Tongue (tissue), 2 donors: ENCODE results near the gene ATP1B3. TPM values are rescaled to one million over a fixed set of nuclear protein-coding genes. Genes with fewer than 3 reads are reported as not detected.
A peak's percentile ranks its signal among the peaks of the same experiment; 100 is the strongest.
"Not testable (repeated sequence)": the region's sequence is repeated elsewhere in the genome, so short reads cannot be mapped to it uniquely, and the experiment has no call there.

Experiments
- DNase-seq: peaks from one replicate; pipeline ENCODE4 v3.0.0-alpha.2; 2015
- total RNA-seq: library from RNA; depleted of rRNA; stranded (reverse); fragments of >200 nt; gene quantifications from one replicate; pipeline ENCODE4 v1.2.3, GENCODE V29; 2014

Gene ATP1B3
- 47.1 TPM for total RNA-seq

GRCh38 chr3:141876381-141876890, at the start of gene ATP1B3:
TSS of gene ATP1B3 (plus strand) at chr3:141876643. CDS start at chr3:141876802, 159 bp downstream.
- DNase-seq: peak; percentile 92

DNA sequence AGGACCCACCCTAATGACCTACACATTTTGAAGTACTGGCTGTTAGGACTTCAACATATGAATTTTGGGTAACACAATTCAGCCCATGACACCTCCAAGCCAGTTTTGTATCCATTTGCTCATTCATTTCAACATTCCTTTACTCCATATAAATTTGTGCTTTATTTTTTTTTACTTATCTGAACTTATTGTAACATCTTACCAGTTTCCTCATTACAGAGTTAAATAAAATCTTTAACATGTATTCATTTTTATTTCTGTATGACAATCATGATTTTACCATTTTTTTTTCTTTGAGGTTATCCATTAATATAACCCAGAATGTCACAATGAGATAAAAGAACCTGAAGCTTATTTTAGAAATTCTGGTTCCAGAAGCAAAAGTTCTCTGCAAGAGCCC, 48.0 kb upstream of the ATP1B3 start:
- DNase-seq: no peak

DNA sequence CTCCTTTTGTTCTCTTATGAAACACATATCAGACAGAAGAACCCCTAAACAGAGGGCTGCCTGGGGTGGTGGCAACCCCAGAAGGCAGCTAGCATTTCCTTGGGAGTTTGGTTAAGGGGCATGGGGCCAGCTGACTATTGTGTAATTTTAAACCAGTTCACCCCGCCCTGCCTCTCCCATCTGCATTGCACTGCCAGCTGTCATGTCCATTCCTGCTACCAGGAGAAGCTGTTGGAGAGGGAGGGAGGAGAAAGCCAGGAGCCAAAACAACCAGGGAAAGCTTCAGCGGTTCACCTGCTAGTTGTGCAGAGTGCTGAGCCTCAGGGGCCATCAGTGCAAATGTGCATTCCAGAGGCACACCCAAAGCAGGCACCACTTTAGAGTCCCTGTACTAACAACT, 47.6 kb upstream of the ATP1B3 start:
- peak; percentile 92 for DNase-seq

DNA sequence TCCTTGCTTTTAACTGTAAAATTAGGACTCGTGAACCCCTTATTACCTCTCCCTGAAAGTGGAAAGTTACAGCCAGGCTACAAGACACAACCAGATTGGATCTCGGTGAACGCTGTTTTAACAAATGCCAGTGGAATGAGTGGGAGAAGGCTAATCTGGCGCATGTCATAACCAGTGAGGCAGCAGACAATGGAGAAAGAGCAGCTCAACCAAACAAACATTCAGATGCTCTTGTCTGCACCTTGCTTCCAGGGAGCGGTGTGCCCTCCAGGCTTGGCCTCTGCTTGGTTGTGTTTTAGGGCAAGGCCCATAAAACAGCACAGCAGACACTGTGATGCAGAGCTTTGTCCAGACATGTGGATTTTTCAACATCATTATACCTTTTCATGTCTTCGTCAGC, 45.9 kb upstream of the ATP1B3 start:
- DNase-seq: peak; percentile 46

GRCh38 chr3:141834292-141834691, 42.2 kb upstream of the ATP1B3 start:
- DNase-seq: no peak

DNA sequence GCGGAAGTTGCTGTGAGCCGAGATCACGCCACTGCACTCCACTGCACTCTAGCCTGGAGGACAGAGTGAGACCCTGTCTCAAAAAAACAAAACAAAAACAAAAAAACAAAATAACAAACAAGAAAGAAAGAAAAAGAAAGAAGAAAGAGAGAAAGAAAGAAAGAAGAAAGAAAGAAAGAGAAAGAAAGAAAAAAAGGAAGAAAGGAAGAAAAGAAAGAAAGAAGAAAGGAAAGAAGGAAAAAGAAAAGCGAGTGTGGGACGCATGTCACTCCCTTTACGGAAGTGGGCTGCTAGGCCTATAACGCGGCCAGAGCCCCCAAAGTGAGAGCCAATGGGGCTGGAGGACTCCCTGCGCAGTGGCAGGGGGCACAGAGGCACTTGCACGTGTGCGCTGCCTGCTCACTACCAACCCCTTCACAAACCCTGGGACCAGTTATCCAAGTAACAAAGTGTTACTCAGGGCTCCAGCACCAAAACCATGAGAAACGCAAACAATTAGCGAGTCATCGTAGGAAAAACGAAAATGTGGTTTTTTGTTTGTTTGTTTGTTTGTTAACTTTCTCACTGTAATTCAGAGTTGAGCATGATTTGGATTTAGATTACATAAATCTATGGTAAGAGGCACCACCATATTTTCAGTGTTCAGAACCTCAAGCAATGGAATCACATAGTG, 40.8 kb upstream of the ATP1B3 start:
- DNase-seq: no peak

- DNase-seq: no peak
Observed at GRCh38 chr3:141839389-141839788, 37.1 kb upstream of the ATP1B3 start.

DNA sequence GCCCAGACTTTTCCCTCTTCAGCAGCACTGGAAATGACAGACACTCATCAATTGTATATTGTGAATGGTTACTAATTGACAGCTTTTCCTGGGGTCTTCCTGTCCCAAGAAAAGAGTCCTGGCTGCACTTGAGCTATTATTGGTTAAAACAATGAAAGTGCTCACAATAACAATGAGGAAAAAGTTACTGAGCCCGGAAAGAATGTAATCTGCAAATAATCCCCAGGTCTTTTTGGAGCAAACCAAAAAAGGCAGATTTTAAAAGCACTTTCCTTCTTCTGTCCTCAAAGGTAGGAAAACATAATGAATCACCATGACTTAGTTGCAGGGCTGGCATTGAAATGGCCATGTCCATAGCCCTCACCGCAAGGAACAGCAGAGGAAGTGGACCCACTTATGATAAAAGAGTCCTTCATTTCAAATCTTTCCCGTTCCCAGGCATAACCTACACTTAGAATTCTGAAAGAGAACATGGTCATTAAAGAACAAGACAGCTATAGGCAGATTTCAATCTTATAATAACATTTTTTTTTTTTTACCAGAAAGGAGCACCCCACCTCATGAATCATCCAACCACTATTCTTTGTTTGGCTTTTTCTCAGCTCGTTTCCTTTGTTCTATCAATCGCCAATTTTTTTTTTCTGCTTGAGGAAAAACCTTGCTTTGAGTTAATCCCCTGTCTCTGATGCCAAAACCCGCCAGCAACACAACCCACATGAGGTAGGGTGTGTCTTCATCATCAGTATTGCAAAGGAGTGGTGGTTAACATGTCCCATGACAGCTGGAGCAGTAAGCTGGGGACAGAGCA, 35.5 kb upstream of the ATP1B3 start:
- DNase-seq: no peak

- DNase-seq: no peak
Observed at GRCh38 chr3:141844108-141844507, 32.3 kb upstream of the ATP1B3 start.

DNA sequence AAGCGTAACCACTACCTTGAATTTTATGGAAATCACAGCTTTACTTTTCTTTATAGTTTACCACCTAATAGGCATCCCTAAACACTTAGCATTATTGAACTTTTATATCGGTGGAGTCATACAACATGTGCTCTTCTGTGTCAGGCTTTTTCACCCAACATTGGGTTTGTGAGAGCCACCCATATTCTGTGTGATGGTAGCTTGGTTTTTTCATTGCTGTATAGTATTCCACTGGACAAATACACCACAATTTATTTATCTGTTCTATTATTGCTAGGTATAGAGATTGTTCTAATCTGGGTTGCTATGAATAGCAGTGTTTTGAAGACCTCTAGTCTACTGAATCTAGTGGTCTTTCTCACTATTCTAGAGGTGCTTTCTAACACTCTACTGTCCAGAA, 31.6 kb upstream of the ATP1B3 start:
- no peak for DNase-seq

DNA sequence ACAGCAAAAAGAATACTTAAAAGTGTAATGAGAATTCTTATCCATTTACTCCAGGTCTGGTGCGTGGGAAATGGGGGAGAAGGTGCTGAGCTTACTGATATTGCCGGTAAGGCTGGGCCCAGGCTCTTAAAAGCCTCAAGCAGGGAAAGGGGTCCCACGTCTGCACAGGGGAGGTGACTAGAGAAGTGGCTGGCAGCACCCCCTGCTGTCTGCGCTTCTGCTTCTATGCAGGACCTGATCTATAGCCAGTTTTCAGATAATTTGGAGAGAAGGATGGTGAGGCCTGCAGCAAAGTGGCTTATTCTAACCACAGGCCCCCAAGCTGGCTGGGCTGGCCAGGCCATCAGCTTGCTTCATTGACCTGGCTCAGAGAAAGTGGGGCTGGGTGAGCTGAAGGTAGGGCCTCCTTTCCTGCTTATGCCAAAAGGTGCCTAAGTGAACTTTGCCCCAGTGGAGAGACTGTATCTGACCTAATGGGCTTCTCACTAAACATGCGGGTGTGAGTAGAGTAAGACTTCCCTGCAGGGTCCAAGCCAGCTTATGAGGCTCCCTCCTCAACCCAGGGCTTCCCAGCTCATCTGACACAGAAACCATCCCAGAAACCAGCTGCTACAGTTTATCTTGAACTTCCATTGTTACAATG, 30.9 kb upstream of the ATP1B3 start:
- no peak for DNase-seq

- DNase-seq: no peak
Observed at GRCh38 chr3:141846050-141846433, 30.4 kb upstream of the ATP1B3 start.

DNA sequence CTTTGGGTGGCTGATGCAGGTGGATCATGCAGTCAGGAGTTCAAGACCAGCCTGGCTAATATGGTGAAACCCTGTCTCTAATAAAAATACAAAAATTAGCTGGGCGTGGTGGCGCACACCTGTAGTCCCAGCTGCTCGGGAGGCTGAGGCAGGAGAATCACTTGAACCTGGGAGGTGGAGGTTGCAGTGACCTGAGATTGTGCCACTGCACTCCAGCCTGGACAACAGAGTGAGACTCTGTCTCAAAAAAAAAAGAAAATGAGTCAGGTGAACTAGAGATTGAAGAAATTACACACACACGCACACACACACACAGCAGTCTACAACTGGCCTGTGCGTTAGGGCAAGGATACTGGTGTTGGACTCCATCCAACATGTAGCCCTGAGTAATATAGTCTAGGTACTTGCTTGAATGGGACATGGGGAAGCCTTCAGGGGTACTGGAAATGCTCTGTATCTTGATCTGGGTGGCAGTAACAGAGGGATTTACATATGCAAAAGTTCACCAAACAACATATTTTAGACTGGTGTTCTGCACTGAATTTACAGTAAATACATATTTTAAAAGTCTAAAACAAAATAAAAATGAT, 28.2 kb upstream of the ATP1B3 start:
- not testable (repeated sequence) for DNase-seq

DNA sequence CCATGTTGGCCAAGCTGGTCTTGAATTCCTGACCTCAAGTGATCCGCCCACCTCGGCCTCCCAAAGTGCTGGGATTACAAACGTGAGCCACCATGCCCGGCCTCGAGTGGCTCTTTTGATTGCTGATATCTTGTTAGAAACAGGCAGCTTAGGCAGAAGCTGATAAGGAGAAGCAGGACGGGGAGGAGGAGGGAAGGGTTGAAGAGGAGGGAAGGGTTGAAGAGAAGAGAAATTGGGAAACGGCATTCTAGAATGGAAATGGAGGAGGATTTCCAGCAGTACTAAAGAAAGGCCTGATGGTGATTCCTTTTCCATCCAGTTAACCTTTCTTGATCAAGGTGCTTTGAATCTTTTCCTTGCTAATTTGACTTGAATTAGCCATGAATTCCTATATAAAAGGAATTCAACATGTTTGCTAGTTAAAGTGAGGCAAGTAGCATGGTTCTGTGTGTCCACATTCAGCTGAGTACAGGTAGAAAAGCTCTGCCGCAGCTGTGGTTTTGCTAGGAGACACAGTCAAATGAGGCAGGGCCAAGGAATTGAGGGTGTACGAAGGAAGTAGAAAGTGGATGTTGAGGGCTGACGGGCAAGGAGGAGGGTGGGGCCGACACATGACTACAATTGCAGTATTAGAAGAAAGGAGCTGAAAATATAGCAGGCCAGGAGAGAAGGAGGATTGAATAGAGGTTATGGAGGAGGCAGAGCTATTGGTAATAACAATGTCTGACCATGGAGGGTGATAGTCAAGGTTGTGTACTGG, 27.2 kb upstream of the ATP1B3 start:
- no peak for DNase-seq

GRCh38 chr3:141851411-141851810, 25.0 kb upstream of the ATP1B3 start:
- DNase-seq: no peak

GRCh38 chr3:141853081-141853601, 23.3 kb upstream of the ATP1B3 start:
- no peak for DNase-seq

DNA sequence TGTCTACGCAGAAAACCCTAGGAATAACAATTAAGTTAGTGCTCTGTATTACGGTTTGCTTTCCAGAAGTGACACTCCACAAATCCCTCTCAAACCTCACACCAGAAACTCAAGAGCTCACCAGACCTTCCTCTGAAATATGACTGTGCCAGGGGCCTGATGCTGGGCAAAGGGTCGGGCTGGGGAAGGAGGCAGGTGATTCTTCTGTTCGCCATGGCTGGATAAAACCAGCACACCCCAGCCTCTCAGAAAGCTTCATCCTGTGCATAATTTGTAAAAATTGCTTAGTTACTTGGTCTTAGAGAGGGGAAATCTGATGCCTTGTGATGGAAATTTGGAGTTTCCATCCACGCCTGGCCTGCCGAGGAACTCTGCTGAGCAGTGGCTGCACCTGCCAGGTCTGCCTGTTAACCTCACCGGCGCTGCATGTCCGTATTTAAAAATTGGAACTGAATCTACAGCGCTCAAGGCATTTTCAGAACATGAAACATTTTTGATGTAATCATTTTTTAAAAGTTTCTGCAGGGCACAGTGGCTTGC, 22.7 kb upstream of the ATP1B3 start:
- DNase-seq: no peak

DNA sequence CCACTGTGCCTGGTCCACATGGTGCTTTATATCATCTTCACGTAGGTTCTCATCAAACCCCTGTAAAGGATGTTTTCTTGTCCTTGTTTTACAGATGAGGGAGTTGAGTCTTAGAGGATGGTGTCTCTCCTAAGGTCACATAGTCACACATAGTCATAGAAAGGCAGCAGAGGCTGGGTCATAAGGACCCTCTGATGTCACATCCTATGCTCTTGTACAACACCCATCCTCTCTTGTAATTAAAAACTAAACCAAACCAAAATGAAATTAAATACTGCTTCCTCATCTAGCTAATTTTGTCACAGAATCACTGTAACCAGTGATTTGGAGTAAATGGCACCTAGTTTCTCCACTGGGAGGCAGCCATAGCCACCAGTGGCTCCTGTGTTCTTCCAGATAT, 21.8 kb upstream of the ATP1B3 start:
- DNase-seq: no peak

DNA sequence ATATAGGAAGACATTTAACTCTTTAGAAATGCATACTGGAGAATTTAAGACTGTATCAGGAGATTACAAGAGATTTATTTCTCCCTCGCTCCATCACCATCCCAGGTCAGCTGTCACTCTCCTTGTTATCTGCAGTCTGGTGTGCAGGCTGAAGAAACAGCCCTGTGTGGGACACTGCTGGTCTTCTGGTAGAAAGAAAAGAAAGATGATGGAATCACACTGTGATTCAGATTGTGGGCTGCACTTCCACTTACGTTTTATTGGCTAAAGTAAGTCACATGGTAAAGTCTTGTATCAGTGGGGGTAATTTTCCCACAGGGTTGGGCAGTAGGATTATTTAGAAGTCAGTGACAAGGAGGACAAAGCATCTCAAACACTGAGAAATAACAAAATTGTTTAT, 18.1 kb upstream of the ATP1B3 start:
- DNase-seq: no peak

GRCh38 chr3:141859651-141860050, 16.8 kb upstream of the ATP1B3 start:
- DNase-seq: no peak

DNA sequence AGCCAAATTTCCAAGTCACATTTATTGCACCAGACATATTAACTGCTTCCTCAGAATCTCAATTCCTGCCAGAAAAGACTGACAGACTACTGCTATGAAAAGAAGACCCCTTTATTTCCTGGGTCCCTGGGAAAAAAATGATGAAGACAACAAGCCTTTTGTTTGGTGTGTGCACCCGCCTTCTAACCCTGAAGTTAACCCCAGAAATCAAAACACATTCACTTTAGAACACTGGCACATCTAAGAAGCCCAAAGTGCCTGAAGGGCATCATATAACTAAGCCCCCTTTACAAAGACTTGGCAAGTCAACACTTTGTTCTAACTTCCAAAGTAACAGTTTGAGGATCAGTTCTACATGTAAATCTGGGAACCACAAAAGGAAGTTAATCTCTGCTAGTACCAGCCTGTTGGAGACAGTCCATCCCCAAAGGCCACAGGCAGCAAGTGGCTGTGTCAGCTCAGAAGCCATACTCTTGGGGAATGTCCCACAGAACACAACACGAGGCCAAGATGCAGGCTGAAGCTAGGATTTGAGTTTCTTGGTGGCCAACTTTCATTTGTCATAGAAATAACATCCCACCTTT, 16.3 kb upstream of the ATP1B3 start:
- no peak for DNase-seq
